PC-9 (cell line): ENCODE data around the gene IL1RAP. TPM values are rescaled to one million over a fixed set of nuclear protein-coding genes. Genes with fewer than 3 reads are reported as not detected.

Experiments
- BruUV-seq: library from RNA; stranded (reverse); fragments of 400-500 nt; replicated peaks from 2 replicates; lab custom pipeline; 2021; lab: Mats Ljungman, UMichigan
- CTCF ChIA-PET: fragments of 300-600 bp; sonication (Branson Sonifier 250); formaldehyde crosslinking; loops from one replicate; lab custom pipeline; 2022; ENCODE audit warnings: antibody characterized with exemption; lab: Charles Lee
- POLR2A ChIA-PET: fragments of 300-600 bp; sonication (Branson Sonifier 250); formaldehyde crosslinking; loops from one replicate; lab custom pipeline; 2022; ENCODE audit warnings: antibody characterized with exemption; ENCODE audit not compliant: unreplicated experiment; lab: Charles Lee
- DNase-seq, 2 experiments: peaks; one replicate each; pipeline versions ENCODE4 v3.0.0 to v3.0.0-alpha.2; 2015 to 2022; ENCODE audit warnings: mixed read lengths in 1 of 2
- H2AFZ ChIP-seq: fragments of 200-600 bp; sonication (generic); 2 replicates; pipeline ENCODE4 v1.8.1; 2017; ENCODE audit warnings: antibody characterized with exemption
- H3F3A ChIP-seq: fragments of 200-600 bp; sonication (generic); 2 replicates; pipeline ENCODE4 v1.8.1; 2017; ENCODE audit warnings: antibody characterized with exemption, mild to moderate bottlenecking, low read depth; ENCODE audit not compliant: insufficient read depth
- H3K27ac ChIP-seq: fragments of 200-600 bp; sonication (generic); 2 replicates; pipeline ENCODE4 v1.6.1; 2016; ENCODE audit warnings: mixed run types
- H3K27me3 ChIP-seq: fragments of 200-600 bp; sonication (generic); 2 replicates; pipeline ENCODE4 v1.6.1; 2016; ENCODE audit warnings: low read depth, mixed run types; ENCODE audit not compliant: insufficient read depth
- H3K36me3 ChIP-seq: fragments of 200-600 bp; sonication (generic); 2 replicates; pipeline ENCODE4 v1.6.1; 2016; ENCODE audit warnings: low read depth, mixed run types
- H3K4me1 ChIP-seq: fragments of 200-600 bp; sonication (generic); replicated peaks from 2 replicates; pipeline ENCODE4 v1.6.1; 2016; ENCODE audit warnings: mixed run types; ENCODE audit not compliant: insufficient read depth
- H3K4me2 ChIP-seq: fragments of 200-600 bp; sonication (generic); 2 replicates; pipeline ENCODE4 v1.6.1; 2017; ENCODE audit warnings: mixed run types
- H3K4me3 ChIP-seq: fragments of 200-600 bp; sonication (generic); 2 replicates; pipeline ENCODE4 v1.6.1; 2016; ENCODE audit warnings: mixed run types
- H3K79me2 ChIP-seq: fragments of 200-600 bp; sonication (generic); 2 replicates; pipeline ENCODE4 v1.6.1; 2017; ENCODE audit warnings: low read depth, mixed run types
- H3K9me2 ChIP-seq: fragments of 200-600 bp; sonication (generic); 2 replicates; pipeline ENCODE4 v1.8.1; 2017; ENCODE audit warnings: mild to moderate bottlenecking; ENCODE audit not compliant: insufficient read depth
- H3K9me3 ChIP-seq: fragments of 200-600 bp; sonication (generic); 2 replicates; pipeline ENCODE4 v1.8.1; 2016; ENCODE audit warnings: low read depth; ENCODE audit not compliant: insufficient read depth
- H4K20me1 ChIP-seq: fragments of 200-600 bp; sonication (generic); 2 replicates; pipeline ENCODE4 v1.8.1; 2017; ENCODE audit not compliant: insufficient read depth
- CTCF ChIP-seq: fragments of 200-600 bp; sonication (generic); conservative IDR thresholded peaks from 2 replicates; pipeline ENCODE4 v1.6.1; 2017; ENCODE audit warnings: mixed run types, antibody characterized with exemption, mild to moderate bottlenecking, moderate library complexity
- EZH2 ChIP-seq: fragments of 200-600 bp; sonication (generic); IDR thresholded peaks from 2 replicates; pipeline ENCODE4 v1.8.0; 2017; ENCODE audit warnings: antibody characterized with exemption, low read depth
- intact Hi-C: fragments of 100-400 bp; cut with micrococcal nuclease; formaldehyde crosslinking; loops from one replicate; pipeline ENCODE4 v1.10.0; 2022; ENCODE audit not compliant: unreplicated experiment
- total RNA-seq: library from RNA; stranded (reverse); gene quantifications from 2 replicates; pipeline ENCODE4 v1.2.3, GENCODE V29; 2021

Gene IL1RAP
- total RNA-seq, 1 experiment from 2014 or later = 13.3 TPM

GRCh38 chr3:190595807-190596206 is 81.9 kb downstream of the IL1RAP start:
- BruUV-seq = no TSS peak
- DNase-seq = no peak
- no peak overlapping the region for H2AFZ ChIP-seq
- H3K4me1 ChIP-seq = no peaks in the 10 kb centered on the region
- ChIA-PET POLR2A (interaction anchor here (0.8 kb wide), 1 partner anchor 251 kb away, joined by 7 read pairs; no protein-coding TSS in a partner anchor), CTCF (no interaction called here)
- H4K20me1 ChIP-seq = no peaks in the 10 kb centered on the region
- no peaks in the 10 kb centered on the region for H3K9me2 ChIP-seq
- H3K79me2 ChIP-seq = no peaks in the 10 kb centered on the region
- H3K4me3 ChIP-seq = no peak overlapping the region
- H3K4me2 ChIP-seq = no peak overlapping the region
- intact Hi-C loops = no loop called here
- H3K9me3 ChIP-seq = no peaks in the 10 kb centered on the region
- TF ChIP-seq CTCF = no peak
- no peak for TF ChIP-seq EZH2
- no peaks in the 10 kb centered on the region for H3K36me3 ChIP-seq
- H3K27me3 ChIP-seq = no peaks in the 10 kb centered on the region
- no peaks in the 10 kb centered on the region for H3F3A ChIP-seq
- no peak overlapping the region for H3K27ac ChIP-seq

- H3K4me1 ChIP-seq = no peaks in the 10 kb centered on the region
- no TSS peak for BruUV-seq
- ChIA-PET POLR2A (interaction anchor here (0.6 to 0.8 kb wide), 2 partner anchors 10 to 251 kb away, joined by 6 to 7 read pairs; no protein-coding TSS in a partner anchor), CTCF (no interaction called here)
- TF ChIP-seq EZH2 (no peak), CTCF (no peak)
- H3K4me2 ChIP-seq = no peak overlapping the region
- H3F3A ChIP-seq = no peaks in the 10 kb centered on the region
- H3K9me2 ChIP-seq = no peaks in the 10 kb centered on the region
- no peaks in the 10 kb centered on the region for H3K36me3 ChIP-seq
- no peaks in the 10 kb centered on the region for H3K27me3 ChIP-seq
- intact Hi-C loops = no loop called here
- no peaks in the 10 kb centered on the region for H4K20me1 ChIP-seq
- DNase-seq = no peak
- no peaks in the 10 kb centered on the region for H3K9me3 ChIP-seq
- no peak overlapping the region for H2AFZ ChIP-seq
- no peaks in the 10 kb centered on the region for H3K79me2 ChIP-seq
- no peak overlapping the region for H3K27ac ChIP-seq
- no peak overlapping the region for H3K4me3 ChIP-seq
Measured at GRCh38 chr3:190596349-190597285, 82.7 kb downstream of the IL1RAP start.

- CTCF ChIA-PET = no interaction called here
Measured at GRCh38 chr3:190597291-190597690, 83.4 kb downstream of the IL1RAP start.

More at GRCh38 chr3:190597291-190597690, 83.4 kb downstream of the IL1RAP start:
- Histone ChIP-seq H3K79me2 (no peaks in the 10 kb centered on the region), H2AFZ (no peak overlapping the region), H3K4me3 (no peak overlapping the region), H3K36me3 (no peaks in the 10 kb centered on the region), H3K4me1 (no peaks in the 10 kb centered on the region), H4K20me1 (no peaks in the 10 kb centered on the region), H3K27ac (no peak overlapping the region), H3K9me3 (no peaks in the 10 kb centered on the region), H3K9me2 (no peaks in the 10 kb centered on the region), H3K27me3 (no peaks in the 10 kb centered on the region), H3K4me2 (no peak overlapping the region), H3F3A (no peaks in the 10 kb centered on the region)
- POLR2A ChIA-PET = interaction anchor here (0.6 kb wide), 1 partner anchor 9 kb away, joined by 6 read pairs; no protein-coding TSS in a partner anchor
- TF ChIP-seq CTCF = no peak
- intact Hi-C loops = no loop called here
- DNase-seq = no peak
- no TSS peak for BruUV-seq
